GM12801 (cell line): ENCODE data around the gene GFAP.

ENCODE experiments used
- TF ChIP-seq, protein P1 (sequence below): IDR thresholded peaks from one replicate; pipeline ENCODE4 v1.5.1; 2011; ENCODE audit warnings: control low read depth; ENCODE audit not compliant: insufficient read length; ENCODE audit errors: extremely low read depth

The GFAP gene

DNA sequence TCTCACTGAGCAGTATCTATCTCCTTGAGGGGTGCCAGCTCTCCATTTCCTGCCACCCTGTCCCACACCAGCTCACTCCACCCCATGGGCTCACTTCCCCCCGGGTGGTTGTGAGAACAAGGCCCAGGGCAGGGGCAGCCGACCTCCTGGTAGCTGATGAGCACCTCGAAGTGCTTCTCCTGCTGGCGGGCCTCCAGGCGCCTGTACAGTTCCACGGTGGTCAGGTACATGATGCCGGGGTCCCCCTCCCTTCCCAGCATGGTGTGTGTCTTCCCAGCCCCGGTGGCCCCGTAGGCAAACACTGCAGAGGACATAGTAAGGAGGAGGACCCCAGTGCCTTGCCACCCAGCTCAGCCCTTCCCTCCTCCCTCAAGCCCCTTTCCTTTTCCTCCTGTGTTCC, 19.8 kb upstream of the GFAP start:
- TF ChIP-seq, protein P1, sequence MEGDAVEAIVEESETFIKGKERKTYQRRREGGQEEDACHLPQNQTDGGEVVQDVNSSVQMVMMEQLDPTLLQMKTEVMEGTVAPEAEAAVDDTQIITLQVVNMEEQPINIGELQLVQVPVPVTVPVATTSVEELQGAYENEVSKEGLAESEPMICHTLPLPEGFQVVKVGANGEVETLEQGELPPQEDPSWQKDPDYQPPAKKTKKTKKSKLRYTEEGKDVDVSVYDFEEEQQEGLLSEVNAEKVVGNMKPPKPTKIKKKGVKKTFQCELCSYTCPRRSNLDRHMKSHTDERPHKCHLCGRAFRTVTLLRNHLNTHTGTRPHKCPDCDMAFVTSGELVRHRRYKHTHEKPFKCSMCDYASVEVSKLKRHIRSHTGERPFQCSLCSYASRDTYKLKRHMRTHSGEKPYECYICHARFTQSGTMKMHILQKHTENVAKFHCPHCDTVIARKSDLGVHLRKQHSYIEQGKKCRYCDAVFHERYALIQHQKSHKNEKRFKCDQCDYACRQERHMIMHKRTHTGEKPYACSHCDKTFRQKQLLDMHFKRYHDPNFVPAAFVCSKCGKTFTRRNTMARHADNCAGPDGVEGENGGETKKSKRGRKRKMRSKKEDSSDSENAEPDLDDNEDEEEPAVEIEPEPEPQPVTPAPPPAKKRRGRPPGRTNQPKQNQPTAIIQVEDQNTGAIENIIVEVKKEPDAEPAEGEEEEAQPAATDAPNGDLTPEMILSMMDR = no peak

DNA sequence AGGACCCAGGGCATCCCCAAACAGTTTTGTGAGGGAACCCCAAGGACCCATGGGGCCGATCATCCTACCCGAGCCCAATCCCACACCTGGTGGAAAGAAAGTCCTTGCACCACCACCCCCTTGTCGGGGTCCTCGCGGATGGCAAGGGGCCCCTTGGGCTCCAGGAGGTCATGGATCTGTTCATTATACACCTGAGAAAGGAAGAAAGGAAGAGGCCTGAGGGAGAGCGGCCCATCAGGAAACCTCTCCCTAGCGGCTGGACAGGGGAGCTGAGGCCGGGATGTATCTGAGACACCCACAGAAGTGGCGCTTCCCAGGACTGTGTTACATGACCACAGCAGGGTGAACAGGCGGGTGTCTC, 19.4 kb upstream of the GFAP start:
- TF ChIP-seq, protein P1 = no peak

DNA sequence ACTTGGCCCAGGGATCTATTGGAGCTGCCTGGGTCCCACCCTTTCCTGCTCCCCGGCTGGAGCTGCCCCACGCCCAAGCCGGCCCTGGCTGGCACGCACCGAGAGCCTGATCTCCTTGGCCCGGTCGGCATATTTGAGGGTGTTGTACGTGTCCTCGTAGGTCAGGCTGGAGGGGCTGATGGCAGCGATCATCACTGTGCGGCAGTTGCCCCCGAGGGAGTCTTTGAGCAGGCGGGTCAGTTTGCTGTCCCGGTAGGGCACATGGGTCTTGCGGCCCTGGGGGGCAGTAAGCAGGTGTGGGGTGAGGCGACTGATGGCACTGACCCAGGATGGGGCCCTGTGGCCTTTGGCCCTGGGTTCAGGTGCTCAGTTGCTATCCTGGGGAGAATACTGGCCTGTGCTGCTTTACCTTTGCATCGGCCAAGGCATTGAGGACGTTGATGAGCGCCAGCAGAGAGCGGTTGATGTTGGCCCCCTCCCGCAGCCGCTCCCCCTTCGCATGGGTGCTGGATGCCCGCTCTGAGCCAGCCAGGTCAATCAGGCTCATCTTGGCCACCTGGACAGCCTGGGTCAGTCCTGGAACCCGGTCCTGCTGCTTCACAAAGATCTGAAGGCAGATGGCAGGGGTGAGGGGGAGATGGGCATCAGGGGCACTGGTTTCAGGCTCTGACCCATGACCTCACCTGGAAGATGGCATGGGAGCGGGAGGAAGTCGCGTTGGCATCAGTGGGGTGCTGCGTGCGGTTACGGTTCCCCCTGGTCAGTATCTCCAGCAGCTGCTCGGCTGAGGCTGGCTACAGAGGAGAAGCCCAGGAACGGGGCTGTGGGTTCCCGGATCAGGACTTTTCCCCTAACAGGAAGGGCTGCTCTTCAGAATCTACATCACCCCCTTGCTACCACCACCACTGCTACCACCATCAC, 18.8 kb upstream of the GFAP start:
- TF ChIP-seq, protein P1 = no peak

DNA sequence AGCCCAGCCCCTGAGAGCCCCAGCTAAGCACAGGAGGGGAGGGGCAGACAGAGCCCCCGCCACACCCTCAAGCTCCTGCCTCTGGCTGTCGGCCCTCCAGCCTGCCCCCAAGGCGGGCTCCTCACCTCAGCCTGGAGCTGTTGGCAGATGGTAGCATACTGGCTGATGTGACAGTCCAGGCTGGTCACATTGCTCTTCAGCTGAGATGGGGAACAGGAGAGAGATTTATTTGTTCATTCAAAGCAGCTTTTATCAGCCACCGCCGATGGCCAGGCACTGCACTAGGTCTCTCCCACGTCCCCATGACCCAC, 17.4 kb upstream of the GFAP start:
- TF ChIP-seq, protein P1 = no peak

DNA sequence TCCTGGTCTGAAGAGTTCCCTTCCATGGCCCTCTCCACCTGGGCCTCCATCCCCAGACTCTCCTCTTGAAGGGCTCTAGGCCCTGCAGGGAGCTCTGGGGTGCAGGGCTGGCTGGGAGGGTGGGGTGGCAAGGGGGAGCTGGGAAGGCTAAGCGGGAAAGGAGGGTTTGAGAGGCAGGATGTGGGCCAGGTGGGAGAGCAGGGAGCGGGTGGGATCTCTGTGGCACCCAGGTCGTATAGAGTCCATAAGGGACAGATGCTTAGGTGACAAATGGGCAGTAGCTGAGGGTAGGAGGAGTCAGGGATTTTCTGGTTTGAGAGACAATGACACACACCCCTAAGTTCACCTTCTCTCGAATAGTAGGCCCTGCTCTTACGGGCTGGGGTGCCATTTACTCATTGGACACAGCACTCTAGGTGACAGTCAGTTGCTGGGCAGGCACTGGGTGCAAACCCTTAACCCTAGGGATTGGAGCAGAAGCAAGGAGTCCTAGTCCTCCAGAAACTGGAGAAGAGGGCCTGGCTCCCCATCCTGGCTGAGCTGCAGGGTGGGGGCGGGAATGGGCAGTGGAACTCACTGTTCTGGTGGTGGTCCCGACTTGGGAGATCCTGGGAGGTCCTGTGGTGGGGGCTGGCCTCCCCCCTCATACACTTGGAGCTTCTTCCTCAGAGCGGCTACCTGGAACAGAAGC, 16.9 kb upstream of the GFAP start:
- TF ChIP-seq, protein P1 = no peak

DNA sequence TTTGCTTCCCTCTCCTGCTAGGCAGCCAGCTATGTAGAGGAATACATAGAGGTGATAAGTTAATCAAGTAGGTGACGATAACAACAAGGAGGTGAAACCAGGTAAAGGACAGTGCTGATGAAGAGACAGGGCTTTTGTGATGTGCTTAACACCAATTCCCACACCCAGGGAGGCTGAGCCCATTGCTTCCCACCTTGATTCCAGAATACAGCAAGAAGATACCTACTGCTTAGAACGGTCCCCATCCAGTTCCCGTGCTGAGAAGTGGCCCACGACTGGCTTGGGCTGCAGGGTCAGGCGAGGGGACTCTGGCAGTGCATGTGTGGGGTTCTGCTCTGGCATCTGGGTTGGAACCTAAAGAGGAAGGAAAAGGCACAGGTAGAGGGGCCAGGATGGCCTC, 16.1 kb upstream of the GFAP start:
- TF ChIP-seq, protein P1 = no peak

DNA sequence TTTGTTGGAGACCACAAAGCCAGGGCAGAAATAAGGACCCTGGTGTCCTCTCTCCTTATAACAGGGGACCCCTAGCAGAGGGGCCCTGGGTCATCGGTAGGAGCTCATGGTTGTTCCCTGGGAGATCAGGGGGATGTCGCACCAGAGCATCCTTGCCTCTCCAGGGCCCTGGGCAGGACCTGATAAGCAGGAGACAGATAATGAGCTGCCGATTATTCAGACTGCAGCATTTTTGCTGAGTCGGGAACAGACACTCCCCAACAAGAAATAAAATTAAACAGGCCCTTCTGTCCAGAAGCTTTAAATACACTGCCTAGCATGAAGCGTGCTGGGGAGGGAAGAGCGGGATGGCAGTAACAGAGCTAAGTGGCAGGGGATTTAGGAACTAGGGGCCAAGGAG, 15.4 kb upstream of the GFAP start:
- TF ChIP-seq, protein P1 = no peak
